ENCODE measurements around the gene EMILIN2. TPM values are rescaled to one million over a fixed set of nuclear protein-coding genes. Genes with fewer than 3 reads are reported as not detected.

EMILIN2 gene
- total RNA-seq, 2 experiments from 2014 or later: 3.2 to 3.3 TPM

DNA sequence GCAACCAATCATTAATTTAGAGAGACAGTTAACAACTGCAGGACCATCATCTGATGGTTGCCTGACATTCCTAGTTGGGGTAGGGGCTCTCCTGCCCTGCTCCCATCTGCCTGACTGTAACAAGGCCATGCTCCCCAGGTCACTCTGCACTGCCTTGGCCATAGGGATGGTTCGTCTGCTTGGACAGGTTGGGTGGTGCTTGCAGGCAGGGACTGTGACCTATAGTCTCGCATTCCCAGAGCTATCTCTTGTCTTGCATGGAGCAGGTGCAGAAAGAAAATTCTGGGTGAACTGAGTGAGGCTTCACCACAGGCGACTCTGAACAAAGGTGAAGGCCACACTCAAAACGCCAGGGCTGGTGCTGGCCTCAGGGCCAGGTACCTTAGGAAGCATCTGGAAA, 64.7 kb downstream of the EMILIN2 start:
- H3K4me1 ChIP-seq (ENCODE audit: insufficient read depth, low read length): peaks cover 15% of the 10 kb centered on the region
- H3K27me3 Mint-ChIP-seq: no peaks in the 10 kb centered on the region

DNA sequence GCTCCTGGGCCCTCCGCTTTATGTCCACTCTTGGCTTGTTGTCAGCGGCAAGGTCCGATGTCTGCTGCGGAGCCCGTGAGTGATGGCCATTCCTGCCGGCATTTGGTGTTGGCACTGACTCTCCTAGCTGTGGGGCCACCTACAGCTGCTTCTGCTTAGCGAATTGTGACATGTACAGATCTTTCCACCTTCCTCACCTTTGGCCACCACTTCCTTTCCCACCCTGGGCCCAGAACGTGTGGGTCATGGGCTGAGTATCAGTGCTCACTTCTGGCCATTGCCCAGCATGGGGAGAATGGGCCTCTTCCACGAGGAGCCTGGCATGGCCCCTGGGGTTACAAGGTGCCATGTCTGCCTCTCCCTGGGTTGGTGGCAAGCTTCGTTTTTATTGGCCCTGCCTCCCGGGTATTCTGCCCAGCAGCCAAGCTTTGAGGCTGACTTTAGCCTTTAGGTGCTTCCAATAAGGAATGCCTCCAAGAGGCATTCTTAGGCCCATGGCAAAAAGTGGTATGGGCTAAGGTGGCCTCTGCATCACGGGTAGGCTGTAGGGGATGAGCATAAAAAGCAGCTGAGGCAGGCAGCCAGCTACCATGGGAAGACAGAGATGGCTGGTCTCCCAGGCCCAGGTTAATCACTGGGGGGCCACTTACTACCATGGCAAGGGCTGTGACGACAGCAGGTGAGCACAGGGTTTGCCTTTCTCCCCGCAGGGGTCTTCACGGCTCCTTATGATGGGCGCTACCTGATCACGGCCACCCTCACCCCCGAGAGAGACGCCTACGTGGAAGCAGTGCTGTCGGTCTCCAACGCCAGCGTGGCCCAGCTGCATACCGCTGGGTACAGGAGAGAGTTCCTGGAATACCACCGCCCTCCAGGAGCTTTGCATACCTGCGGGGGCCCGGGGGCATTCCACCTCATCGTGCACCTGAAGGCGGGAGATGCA, 65.8 kb downstream of the EMILIN2 start:
- ChIA-PET POLR2A (interaction anchor here (1.0 kb wide), 1 partner anchor 23 kb away, joined by 3 read pairs; no protein-coding TSS in a partner anchor), CTCF (interaction anchor here (1.1 kb wide), 1 partner anchor 217 kb away, joined by 3 read pairs; no protein-coding TSS in a partner anchor)
- ATAC-seq (ENCODE audit: poor library complexity): no peak
- Mint-ChIP-seq H3K27ac (no peak overlapping the region), H3K9me3 (no peaks in the 10 kb centered on the region), H3K36me3 (ENCODE audit: low read depth) (peaks cover 67% of the 10 kb centered on the region), H3K27me3 (no peaks in the 10 kb centered on the region), H3K4me3 (no peak overlapping the region), H3K4me1 (ENCODE audit: low read depth) (peaks cover 23% of the 10 kb centered on the region)
- peaks cover 12% of the 10 kb centered on the region for H3K4me1 ChIP-seq (ENCODE audit: insufficient read depth, low read length)
- intact Hi-C loops (cut with DNase I, micrococcal nuclease): no loop called here
- DNase-seq: no peak
- no peak overlapping the region for H3K4me3 ChIP-seq (ENCODE audit: low read length)
- peaks cover 59% of the 10 kb centered on the region for H3K36me3 ChIP-seq (ENCODE audit: insufficient read depth, low read length)
- H3K27me3 ChIP-seq (ENCODE audit: control insufficient read depth in 1 of 2, insufficient read depth in 2 of 2, low read length in 2 of 2): no peaks in the 10 kb centered on the region
- H3K27ac ChIP-seq (ENCODE audit: low read depth in 1 of 2, low read length in 2 of 2): no peak overlapping the region
- no peaks in the 10 kb centered on the region for H3K9me3 ChIP-seq (ENCODE audit: control insufficient read depth in 1 of 2, insufficient read depth in 1 of 2, low read length in 2 of 2)
- TF ChIP-seq, protein P1, sequence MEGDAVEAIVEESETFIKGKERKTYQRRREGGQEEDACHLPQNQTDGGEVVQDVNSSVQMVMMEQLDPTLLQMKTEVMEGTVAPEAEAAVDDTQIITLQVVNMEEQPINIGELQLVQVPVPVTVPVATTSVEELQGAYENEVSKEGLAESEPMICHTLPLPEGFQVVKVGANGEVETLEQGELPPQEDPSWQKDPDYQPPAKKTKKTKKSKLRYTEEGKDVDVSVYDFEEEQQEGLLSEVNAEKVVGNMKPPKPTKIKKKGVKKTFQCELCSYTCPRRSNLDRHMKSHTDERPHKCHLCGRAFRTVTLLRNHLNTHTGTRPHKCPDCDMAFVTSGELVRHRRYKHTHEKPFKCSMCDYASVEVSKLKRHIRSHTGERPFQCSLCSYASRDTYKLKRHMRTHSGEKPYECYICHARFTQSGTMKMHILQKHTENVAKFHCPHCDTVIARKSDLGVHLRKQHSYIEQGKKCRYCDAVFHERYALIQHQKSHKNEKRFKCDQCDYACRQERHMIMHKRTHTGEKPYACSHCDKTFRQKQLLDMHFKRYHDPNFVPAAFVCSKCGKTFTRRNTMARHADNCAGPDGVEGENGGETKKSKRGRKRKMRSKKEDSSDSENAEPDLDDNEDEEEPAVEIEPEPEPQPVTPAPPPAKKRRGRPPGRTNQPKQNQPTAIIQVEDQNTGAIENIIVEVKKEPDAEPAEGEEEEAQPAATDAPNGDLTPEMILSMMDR (IDR thresholded peaks at IDR 0.05): no peak

More for the DNA sequence above, 64.7 kb downstream of the EMILIN2 start:
- Mint-ChIP-seq H3K4me1 (ENCODE audit: low read depth) (peaks cover 17% of the 10 kb centered on the region), H3K4me3 (no peak overlapping the region), H3K36me3 (ENCODE audit: low read depth) (peaks cover 56% of the 10 kb centered on the region), H3K9me3 (no peaks in the 10 kb centered on the region), H3K27ac (peak overlapping the region; percentile 53)
- Histone ChIP-seq H3K9me3 (ENCODE audit: control insufficient read depth in 1 of 2, insufficient read depth in 1 of 2, low read length in 2 of 2) (no peaks in the 10 kb centered on the region), H3K27ac (ENCODE audit: low read depth in 1 of 2, low read length in 2 of 2) (no peak overlapping the region), H3K36me3 (ENCODE audit: insufficient read depth, low read length) (peaks cover 49% of the 10 kb centered on the region), H3K27me3 (ENCODE audit: control insufficient read depth in 1 of 2, insufficient read depth in 2 of 2, low read length in 2 of 2) (no peaks in the 10 kb centered on the region), H3K4me3 (ENCODE audit: low read length) (no peak overlapping the region)
- ChIA-PET CTCF (no interaction called here), POLR2A (interaction anchor here (1.0 kb wide), 1 partner anchor 22 kb away, joined by 3 read pairs; no protein-coding TSS in a partner anchor)
- ATAC-seq (ENCODE audit: poor library complexity) (no peak), DNase-seq (no peak)
- TF ChIP-seq, protein P1 (IDR thresholded peaks at IDR 0.05): no peak
- intact Hi-C loops (cut with DNase I, micrococcal nuclease): no loop called here

GRCh38 chr18:2913398-2914005, 66.7 kb downstream of the EMILIN2 start:
- POLR2A ChIA-PET: no interaction called here
- H3K27ac ChIP-seq (ENCODE audit: low read depth in 1 of 2, low read length in 2 of 2): no peak overlapping the region
- H3K36me3 Mint-ChIP-seq (ENCODE audit: low read depth): peaks cover 69% of the 10 kb centered on the region
- no peak overlapping the region for H3K4me3 Mint-ChIP-seq
- peaks cover 68% of the 10 kb centered on the region for H3K36me3 ChIP-seq (ENCODE audit: insufficient read depth, low read length)
- DNase-seq: no peak
- H3K27ac Mint-ChIP-seq: no peak overlapping the region
- TF ChIP-seq, protein P1 (IDR thresholded peaks at IDR 0.05): no peak
- intact Hi-C loops (cut with DNase I, micrococcal nuclease): no loop called here
- no peaks in the 10 kb centered on the region for H3K27me3 ChIP-seq (ENCODE audit: control insufficient read depth in 1 of 2, insufficient read depth in 2 of 2, low read length in 2 of 2)
- peaks cover 23% of the 10 kb centered on the region for H3K4me1 Mint-ChIP-seq (ENCODE audit: low read depth)
- no peaks in the 10 kb centered on the region for H3K9me3 ChIP-seq (ENCODE audit: control insufficient read depth in 1 of 2, insufficient read depth in 1 of 2, low read length in 2 of 2)
- H3K9me3 Mint-ChIP-seq: no peaks in the 10 kb centered on the region
- no peak for ATAC-seq (ENCODE audit: poor library complexity)
- CTCF ChIA-PET: interaction anchor here (1.1 kb wide), 1 partner anchor 216 kb away, joined by 3 read pairs; no protein-coding TSS in a partner anchor
- H3K4me1 ChIP-seq (ENCODE audit: insufficient read depth, low read length): peaks cover 11% of the 10 kb centered on the region
- no peak overlapping the region for H3K4me3 ChIP-seq (ENCODE audit: low read length)
- H3K27me3 Mint-ChIP-seq: no peaks in the 10 kb centered on the region
